HepG2 (cell line): ENCODE results near the gene CHD9NB. TPM values are rescaled to one million over a fixed set of nuclear protein-coding genes. Genes with fewer than 3 reads are reported as not detected.

Source experiments
- CHCHD3 ChIP-seq: sonication (generic); formaldehyde crosslinking; IDR thresholded peaks from 2 replicates; pipeline ENCODE4 v1.8.0; 2022; ENCODE audit warnings: mild to moderate bottlenecking, missing genetic modification reagents, moderate library complexity
- DNMT1 ChIP-seq: sonication (generic); formaldehyde crosslinking; IDR thresholded peaks from 2 replicates; pipeline ENCODE4 v1.5.1; 2020; ENCODE audit warnings: mild to moderate bottlenecking, missing genetic modification reagents
- FOXK2 ChIP-seq: fragments of 450-650 bp; IDR thresholded peaks from 2 replicates; pipeline ENCODE4 v1.6.1; 2016
- FOXP4 ChIP-seq: sonication (generic); formaldehyde crosslinking; IDR thresholded peaks from 2 replicates; pipeline ENCODE4 v1.4.0; 2020; ENCODE audit warnings: missing genetic modification reagents
- GZF1 ChIP-seq: sonication (generic); formaldehyde crosslinking; IDR thresholded peaks from 2 replicates; pipeline ENCODE4 v1.5.1; 2020; ENCODE audit warnings: mild to moderate bottlenecking, missing genetic modification reagents
- HNF4A ChIP-seq: sonication (generic); formaldehyde crosslinking; IDR thresholded peaks from 2 replicates; pipeline ENCODE4 v1.4.0; 2020; ENCODE audit warnings: missing genetic modification reagents
- IRX3 ChIP-seq: sonication (generic); formaldehyde crosslinking; IDR thresholded peaks from 2 replicates; pipeline ENCODE4 v1.8.1; 2023; ENCODE audit warnings: mild to moderate bottlenecking, low read depth, missing genetic modification reagents, borderline replicate concordance
- KLF9 ChIP-seq: IDR thresholded peaks from 2 replicates; pipeline ENCODE4 v1.6.1; 2016; ENCODE audit warnings: low read depth
- LCORL ChIP-seq, 2 experiments: fragments of 450-650 bp in 1 of 2; sonication (generic) in 1 of 2; formaldehyde crosslinking in 1 of 2; IDR thresholded peaks; 2 replicates each; pipeline versions ENCODE4 v1.5.0 to v1.6.1; 2017 to 2020; ENCODE audit warnings: antibody characterized with exemption in 1 of 2, missing genetic modification reagents in 1 of 2
- MAFG ChIP-seq: sonication (generic); formaldehyde crosslinking; IDR thresholded peaks from 2 replicates; pipeline ENCODE4 v1.5.1; 2020; ENCODE audit warnings: mild to moderate bottlenecking, missing genetic modification reagents
- MED1 ChIP-seq: sonication (generic); formaldehyde crosslinking; IDR thresholded peaks from 2 replicates; pipeline ENCODE4 v1.4.0; 2020; ENCODE audit warnings: missing genetic modification reagents
- NCOA2 ChIP-seq: sonication (generic); formaldehyde crosslinking; IDR thresholded peaks from 2 replicates; pipeline ENCODE4 v1.8.0; 2022; ENCODE audit warnings: inconsistent platforms
- NCOA5 ChIP-seq: sonication (generic); formaldehyde crosslinking; IDR thresholded peaks from 2 replicates; pipeline ENCODE4 v1.4.0; 2020; ENCODE audit warnings: missing genetic modification reagents
- NR2C2 ChIP-seq: sonication (generic); formaldehyde crosslinking; IDR thresholded peaks from 2 replicates; pipeline ENCODE4 v1.4.0; 2020; ENCODE audit warnings: missing genetic modification reagents, mild to moderate bottlenecking, moderate library complexity, borderline replicate concordance
- POLR2A ChIP-seq, 2 experiments: IDR thresholded peaks; 2 replicates each; pipeline ENCODE4 v1.6.1; 2011; ENCODE audit warnings: low read depth in 2 of 2, low read length in 2 of 2, mild to moderate bottlenecking in 1 of 2, moderate library complexity in 1 of 2; ENCODE audit not compliant: insufficient read depth in 1 of 2
- SCMH1 ChIP-seq: sonication (generic); formaldehyde crosslinking; IDR thresholded peaks from 2 replicates; pipeline ENCODE4 v1.9.0; 2021; ENCODE audit warnings: missing genetic modification reagents, mild to moderate bottlenecking, borderline replicate concordance
- SIX4 ChIP-seq: sonication (generic); formaldehyde crosslinking; IDR thresholded peaks from 2 replicates; pipeline ENCODE4 v1.4.0; 2020; ENCODE audit warnings: missing genetic modification reagents
- SOX5 ChIP-seq: IDR thresholded peaks from 2 replicates; pipeline ENCODE4 v1.6.1; 2016; ENCODE audit warnings: borderline replicate concordance
- SRSF9 ChIP-seq: fragments of 200-400 bp; formaldehyde crosslinking; IDR thresholded peaks from 2 replicates; pipeline ENCODE4 v1.6.1; 2018; ENCODE audit warnings: borderline replicate concordance, mild to moderate bottlenecking, low read depth, low read length; ENCODE audit not compliant: insufficient read depth, poor library complexity, severe bottlenecking
- ZBTB38 ChIP-seq: sonication (generic); formaldehyde crosslinking; IDR thresholded peaks from 2 replicates; pipeline ENCODE4 v1.5.1; 2020; ENCODE audit warnings: mild to moderate bottlenecking, missing genetic modification reagents
- ZBTB7B ChIP-seq: sonication (generic); formaldehyde crosslinking; IDR thresholded peaks from 2 replicates; pipeline ENCODE4 v1.4.0; 2020; ENCODE audit warnings: missing genetic modification reagents
- ZNF235 ChIP-seq: sonication (generic); formaldehyde crosslinking; IDR thresholded peaks from 2 replicates; pipeline ENCODE4 v1.8.1; 2023; ENCODE audit warnings: mild to moderate bottlenecking, missing genetic modification reagents, borderline replicate concordance
- ZNF276 ChIP-seq: sonication (generic); formaldehyde crosslinking; IDR thresholded peaks from 2 replicates; pipeline ENCODE4 v1.4.0; 2020; ENCODE audit warnings: mild to moderate bottlenecking, low read depth, missing genetic modification reagents
- ZNF550 ChIP-seq: sonication (generic); formaldehyde crosslinking; IDR thresholded peaks from 2 replicates; pipeline ENCODE4 v1.4.0; 2020; ENCODE audit warnings: mild to moderate bottlenecking, missing genetic modification reagents, borderline replicate concordance
- ZNF709 ChIP-seq: sonication (generic); formaldehyde crosslinking; IDR thresholded peaks from 2 replicates; pipeline ENCODE4 v1.5.0; 2020; ENCODE audit warnings: mild to moderate bottlenecking, missing genetic modification reagents
- ZNF784 ChIP-seq: sonication (generic); formaldehyde crosslinking; IDR thresholded peaks from 2 replicates; pipeline ENCODE4 v1.5.1; 2020; ENCODE audit warnings: missing genetic modification reagents, mild to moderate bottlenecking, borderline replicate concordance
- polyA plus RNA-seq, 8 experiments: library from polyadenylated mRNA; depleted of rRNA in 3 of 8; stranded (reverse) in 7 of 8; unstranded in 1 of 8; fragments of >200 nt; fragmentation: Illumina TruSeq in 4 of 8; extraction: Trizol in 4 of 8; gene quantifications; 2 replicates each; pipeline versions ENCODE4 v1.2.1 to v1.2.3, GENCODE V29; 2011 to 2016; ENCODE audit warnings: low read depth in 4 of 8, missing spikeins in 1 of 8, mixed read lengths in 1 of 8; ENCODE audit not compliant: insufficient read depth in 1 of 8
- total RNA-seq, 5 experiments: library from RNA; depleted of rRNA; stranded (reverse); fragments of >200 nt; fragmentation: Illumina TruSeq; extraction: Trizol; gene quantifications; 2 replicates each; pipeline ENCODE4 v1.2.3, GENCODE V29; 2016; ENCODE audit warnings: low read depth in 1 of 5

CHD9NB gene
- total and polyA plus RNA-seq, 2 of the 13 experiments (the other 11 are each of a cell fraction or from before 2014, with no cell fraction given) = 0.17 to 0.18 TPM

GRCh38 chr16:53048139-53048915 lies 4.4 kb downstream of the CHD9NB start (continued):
- TF ChIP-seq ZNF550 (CRISPR knock-in tag) (no peak), KLF9 (CRISPR knock-in tag) (no peak), ZNF709 (CRISPR knock-in tag) (no peak), HNF4A (CRISPR knock-in tag) (peak; percentile 95), ZNF235 (CRISPR knock-in tag) (no peak), IRX3 (CRISPR knock-in tag) (no peak), NCOA2 (CRISPR knock-in tag) (peak; percentile 46; the same call in 1 of the 2 replicates), SOX5 (peak; percentile 82), DNMT1 (no peak), ZNF276 (0 out of 2 replicates have a peak, but pooled peaks have one; percentile 73), LCORL (IDR thresholded peaks at IDR 0.05) (0 out of 2 replicates have a peak, but pooled peaks have one; percentile 27), LCORL (CRISPR knock-in tag; IDR thresholded peaks at IDR 0.05) (peak; percentile 96), ZNF784 (CRISPR knock-in tag) (no peak), CHCHD3 (CRISPR knock-in tag) (no peak), GZF1 (CRISPR knock-in tag) (no peak), SCMH1 (CRISPR knock-in tag) (no peak), ZBTB38 (no peak), MAFG (CRISPR knock-in tag) (no peak), POLR2A (IDR thresholded peaks at IDR 0.05; ENCODE audit: insufficient read depth in 1 of 2, low read depth in 2 of 2, low read length in 2 of 2) (no peak), FOXP4 (CRISPR knock-in tag) (peak; percentile 96), SIX4 (CRISPR knock-in tag) (no peak), NR2C2 (CRISPR knock-in tag) (peak; percentile 33; the same call in 1 of the 2 replicates), SRSF9 (no peak), MED1 (CRISPR knock-in tag) (peak; percentile 71), NCOA5 (no peak), FOXK2 (no peak), ZBTB7B (CRISPR knock-in tag) (no peak)
